Measurements from ENCODE around the gene JUN.

The JUN gene

GRCh38 chr1:58783993-58784757, at the start of gene JUN:
Gene JUN (minus strand): TSS chr1:58784047. CDS start chr1:58783070, 977 bp downstream.
- DNase-seq: peak; percentile 98

DNA sequence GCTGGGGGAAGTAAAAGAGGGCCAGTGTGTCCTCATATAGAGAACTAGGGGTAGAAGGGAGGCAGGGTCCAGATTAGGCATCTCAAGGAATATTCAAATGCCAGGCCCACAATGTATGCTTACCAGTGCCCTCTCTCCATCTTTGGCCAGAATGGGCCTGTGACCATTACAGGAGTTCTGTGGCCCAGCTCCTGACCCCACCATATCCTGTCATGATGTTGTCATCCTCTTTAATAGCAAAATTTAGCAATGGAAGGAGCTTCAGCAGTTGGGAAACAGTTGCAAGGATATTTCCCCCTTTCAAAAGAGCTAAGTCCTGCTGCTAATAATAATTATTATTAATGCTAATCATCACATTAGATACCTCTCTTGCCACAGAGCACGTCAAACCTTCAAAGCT, 49.3 kb upstream of the JUN start:
- no peak for DNase-seq

GRCh38 chr1:58830291-58830690, 46.4 kb upstream of the JUN start:
- DNase-seq: no peak

GRCh38 chr1:58829866-58830265, 46.0 kb upstream of the JUN start:
- DNase-seq: no peak

DNA sequence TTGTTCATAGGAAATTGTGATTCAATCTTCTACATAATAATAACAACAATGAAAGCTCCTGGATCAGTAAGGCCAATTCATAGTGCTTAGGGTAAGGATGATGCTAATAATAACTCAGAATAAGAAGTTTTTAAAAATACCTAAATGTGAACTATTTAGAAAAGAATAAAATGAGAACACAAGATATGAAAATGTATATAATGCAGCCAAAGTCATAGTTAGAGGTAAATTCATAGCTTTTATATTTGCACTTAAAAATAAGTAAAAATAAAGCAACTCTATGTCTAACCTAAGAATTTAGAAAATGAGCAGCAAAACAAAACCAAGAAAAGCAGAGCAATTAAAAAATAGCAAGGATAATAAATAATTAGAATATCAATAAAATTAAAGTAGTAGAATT, 43.5 kb upstream of the JUN start:
- no peak for DNase-seq

DNA sequence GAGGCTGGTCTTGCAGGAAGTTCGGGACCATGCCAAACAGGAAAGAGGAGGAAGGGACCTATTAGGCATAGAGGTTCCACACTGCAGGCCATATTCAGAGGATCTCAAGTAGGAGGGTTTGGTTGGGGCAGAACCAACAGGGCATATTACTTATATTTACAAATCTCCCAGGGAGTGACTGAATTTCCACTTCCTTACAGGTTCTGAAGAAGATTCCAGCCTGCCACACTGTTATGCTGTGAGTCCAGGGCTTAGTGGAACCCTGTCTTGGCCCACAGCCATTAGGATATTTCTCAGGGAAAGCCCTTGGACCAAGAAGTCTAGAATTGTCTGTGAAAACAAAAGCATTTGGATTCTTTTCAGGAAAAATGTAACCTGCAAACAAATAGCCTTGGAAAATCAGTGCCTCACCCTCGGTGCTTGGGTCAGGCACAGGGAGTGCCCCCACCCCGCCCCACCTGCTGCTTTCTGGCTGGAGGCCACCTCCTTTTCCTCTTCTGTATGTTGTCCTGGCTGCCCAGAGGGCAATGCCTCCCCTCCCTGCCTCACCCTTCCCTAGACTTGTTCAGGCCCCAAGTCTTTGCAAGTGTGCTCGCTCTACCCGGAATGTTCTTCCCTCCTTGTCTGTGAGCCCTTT, 41.0 kb upstream of the JUN start:
- no peak for DNase-seq

GRCh38 chr1:58823481-58824010, 39.7 kb upstream of the JUN start:
- DNase-seq: no peak

GRCh38 chr1:58821309-58821708, 37.5 kb upstream of the JUN start:
- DNase-seq: no peak

DNA sequence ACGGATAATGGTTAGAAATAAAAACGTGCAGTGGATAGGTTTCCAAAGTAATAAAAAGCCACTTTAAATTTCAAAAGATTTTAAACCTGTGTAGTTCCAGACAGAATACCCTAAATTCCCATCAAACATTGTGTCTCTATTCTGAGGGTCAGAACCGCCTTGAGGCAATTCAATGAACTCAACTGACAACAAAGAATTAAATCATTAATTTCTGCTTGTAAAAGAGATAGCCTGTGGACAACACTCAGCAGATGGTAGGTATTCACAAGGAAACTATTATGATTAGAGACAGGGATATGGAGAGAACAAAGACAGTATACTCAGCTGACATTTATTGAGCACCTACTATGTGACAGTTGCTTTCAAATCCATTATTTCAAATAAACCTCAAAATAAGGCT, 35.1 kb upstream of the JUN start:
- DNase-seq: no peak

DNA sequence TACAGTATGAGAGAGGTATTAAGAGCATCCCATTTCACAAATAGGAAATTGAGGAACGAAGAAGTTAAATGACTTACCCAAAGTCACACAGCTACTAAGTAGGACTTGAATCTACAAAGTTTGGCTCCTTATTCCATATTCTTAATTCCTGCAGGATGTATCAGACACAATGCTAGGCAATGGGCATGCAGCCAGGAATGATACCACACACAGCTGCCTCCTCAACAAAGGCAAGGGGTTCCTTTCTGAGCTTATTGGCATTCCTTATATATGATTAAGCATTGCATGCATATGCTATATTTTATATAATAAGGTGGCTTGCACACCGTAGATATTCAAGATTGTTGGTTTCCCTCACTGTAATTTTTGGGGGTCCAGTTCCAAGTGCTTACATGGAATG, 34.2 kb upstream of the JUN start:
- DNase-seq: no peak

- no peak for DNase-seq
Observed at GRCh38 chr1:58816747-58817221, 32.9 kb upstream of the JUN start.

DNA sequence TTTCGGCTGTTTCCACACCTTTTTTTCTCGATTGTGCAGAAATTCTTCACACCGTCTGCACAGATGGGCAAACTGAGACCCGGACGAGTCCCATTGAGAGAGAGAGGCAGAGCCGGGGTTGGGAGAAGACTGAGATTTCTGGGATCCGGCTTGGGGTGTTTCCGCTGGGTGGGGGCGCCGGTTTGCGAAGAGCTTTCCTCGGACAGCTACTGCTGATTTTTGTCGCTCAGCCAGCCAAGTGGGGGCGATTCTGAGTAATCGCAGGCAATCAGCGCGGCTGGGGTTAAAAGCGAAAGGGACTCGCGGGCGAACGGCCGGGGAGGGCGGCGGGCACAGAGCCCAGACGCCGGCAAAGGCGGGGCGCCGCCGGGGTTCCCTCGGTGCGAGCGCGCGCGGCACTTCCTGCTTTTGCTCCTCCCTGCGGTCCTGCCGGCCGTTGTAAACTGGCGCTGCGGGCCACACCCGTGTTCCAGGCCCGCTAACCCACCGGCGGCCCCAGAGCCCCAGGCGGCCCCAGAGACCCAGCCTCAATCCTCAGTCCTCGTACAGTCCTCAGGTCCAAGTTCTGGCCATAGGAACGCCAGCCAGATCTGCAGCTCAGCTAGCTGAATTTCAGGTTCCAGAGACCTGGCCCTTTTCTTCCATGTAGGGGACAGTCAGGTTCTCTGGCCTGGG, 32.4 kb upstream of the JUN start:
- DNase-seq: peak; percentile 80

DNA sequence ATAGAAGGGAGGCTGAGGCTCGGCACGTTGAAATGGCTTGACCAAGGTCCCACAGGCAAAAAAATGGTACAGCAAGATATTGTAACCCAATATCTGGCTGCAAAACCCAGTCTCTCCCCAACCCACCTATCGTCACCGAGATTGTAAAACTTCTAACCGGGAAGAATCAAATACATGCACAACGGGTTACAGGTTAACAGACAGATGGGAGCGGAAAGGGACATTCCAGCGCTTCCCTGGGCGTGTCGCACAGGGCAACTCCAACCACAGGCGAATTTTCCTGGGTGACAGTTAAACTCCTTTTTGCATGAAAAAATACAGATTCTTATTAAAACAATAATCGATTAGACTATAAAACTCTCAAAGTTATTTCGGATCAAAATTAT, 31.8 kb upstream of the JUN start:
- DNase-seq: no peak

- DNase-seq: peak; percentile 43
Observed at GRCh38 chr1:58815069-58815685, 31.3 kb upstream of the JUN start.

- DNase-seq: no peak
Observed at GRCh38 chr1:58814251-58815068, 30.6 kb upstream of the JUN start.

- DNase-seq: no peak
Observed at GRCh38 chr1:58813801-58814200, 30.0 kb upstream of the JUN start.

DNA sequence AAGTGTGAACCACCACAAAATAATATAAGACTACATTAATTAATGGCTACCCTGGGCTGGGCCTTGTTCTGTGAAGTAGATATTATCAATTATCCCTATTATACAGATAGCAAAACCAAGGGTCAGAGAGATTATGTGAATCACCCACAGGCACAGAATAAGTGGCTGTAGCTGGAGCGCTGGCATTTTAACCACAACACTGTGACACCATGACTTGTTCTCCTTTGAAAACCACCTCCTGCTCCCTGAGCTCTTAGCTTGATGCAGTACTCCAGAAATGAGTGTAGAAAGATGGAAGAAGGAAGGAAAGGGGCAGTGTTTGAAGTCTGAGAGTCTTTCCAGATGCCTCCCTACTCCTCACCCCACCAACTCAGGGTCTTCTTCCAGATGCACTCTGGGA, 29.5 kb upstream of the JUN start:
- DNase-seq: no peak

GRCh38 chr1:58812926-58813325, 29.1 kb upstream of the JUN start:
- peak; percentile 52 for DNase-seq

- DNase-seq: no peak
Observed at GRCh38 chr1:58812468-58812867, 28.6 kb upstream of the JUN start.

DNA sequence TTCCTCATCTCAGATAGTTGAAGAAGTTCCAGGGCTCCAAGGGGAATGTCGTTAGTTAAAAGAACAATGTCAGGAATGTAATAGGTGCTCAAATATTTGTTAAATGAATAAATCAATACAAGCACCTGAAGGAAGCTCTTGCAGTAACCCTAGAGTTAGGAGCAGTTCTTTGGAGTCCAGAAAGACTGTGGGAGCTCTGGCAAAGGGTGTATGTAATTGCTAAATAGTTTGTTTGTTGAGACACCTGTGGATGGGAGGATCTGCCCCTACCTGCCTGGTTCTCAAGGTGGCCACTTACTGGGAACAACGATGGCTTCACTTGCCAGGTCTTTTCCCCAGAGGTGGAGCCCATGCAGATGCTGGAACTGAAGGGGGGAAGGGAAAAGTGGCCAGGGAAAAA, 27.5 kb upstream of the JUN start:
- no peak for DNase-seq

GRCh38 chr1:58809325-58810010, 25.6 kb upstream of the JUN start:
- no peak for DNase-seq

DNA sequence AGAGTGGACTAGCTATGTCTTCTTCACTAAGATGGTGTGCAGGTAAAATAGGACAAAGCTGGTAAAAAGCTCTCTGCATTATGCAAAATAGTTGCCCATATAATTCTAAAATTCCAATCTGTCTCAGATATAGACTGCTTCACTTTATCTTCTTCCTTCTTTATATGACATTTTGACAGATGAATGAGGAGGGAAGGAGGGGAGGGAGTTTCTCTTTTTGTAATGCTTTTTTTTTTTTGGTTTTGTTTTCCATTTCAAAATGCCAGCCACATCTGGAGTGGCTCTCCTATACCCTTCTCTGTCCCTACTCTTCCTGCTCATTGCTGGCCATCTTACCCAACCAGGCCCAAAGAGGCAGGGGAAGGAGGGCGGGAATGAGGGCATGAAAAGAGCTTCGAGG, 24.2 kb upstream of the JUN start:
- DNase-seq: no peak
